ENCODE measurements around the gene CDH4.

The CDH4 gene

DNA sequence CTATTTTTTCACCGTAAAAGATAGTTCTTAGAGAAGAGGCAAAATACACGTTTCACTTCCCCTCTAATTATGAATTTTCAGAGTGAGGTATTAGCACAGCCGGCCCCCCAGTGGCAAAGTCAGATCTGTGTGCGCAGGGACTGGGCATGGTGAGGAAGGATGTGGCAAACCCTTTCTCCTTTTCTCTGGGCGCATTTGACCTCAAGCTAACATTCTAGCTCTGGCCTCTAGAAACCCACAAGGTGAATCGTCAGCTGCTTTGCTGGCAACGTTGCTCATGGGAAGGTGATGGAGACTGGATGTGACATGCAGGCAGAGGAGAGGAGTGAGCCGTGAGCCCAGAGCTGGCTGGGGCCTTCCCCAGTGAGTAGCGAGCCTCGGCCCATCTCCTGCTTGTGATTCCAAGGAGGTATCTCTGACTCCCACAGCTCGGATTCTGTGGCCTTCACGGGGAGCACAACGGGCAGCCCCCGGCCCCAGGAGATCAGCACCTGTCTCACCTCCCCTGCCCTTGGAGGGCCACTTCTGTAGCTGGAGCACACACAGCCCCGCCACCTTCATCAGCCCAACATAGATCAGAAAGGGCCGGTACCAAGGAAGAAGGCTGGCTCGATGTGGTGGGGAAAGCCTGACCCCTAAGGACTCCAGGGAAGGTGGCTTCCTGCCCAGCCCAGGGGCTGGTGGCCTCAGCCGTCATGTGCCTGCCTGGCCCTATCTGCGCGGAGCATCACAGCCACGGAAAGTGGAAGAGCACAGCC, 660.8 kb downstream of the CDH4 start:
- DNase-seq (ENCODE audit: extremely low read depth in 1 of 2, low read depth in 1 of 2) = no peak

GRCh38 chr20:61913423-61914225, 661.6 kb downstream of the CDH4 start:
- DNase-seq (ENCODE audit: extremely low read depth in 1 of 2, low read depth in 1 of 2) = no peak

- DNase-seq (ENCODE audit: extremely low read depth in 1 of 2, low read depth in 1 of 2) = no peak
Measured at GRCh38 chr20:61915101-61915500, 663.0 kb downstream of the CDH4 start.

GRCh38 chr20:61916318-61916891, 664.3 kb downstream of the CDH4 start:
- no peak for DNase-seq (ENCODE audit: extremely low read depth in 1 of 2, low read depth in 1 of 2)

- DNase-seq (ENCODE audit: extremely low read depth in 1 of 2, low read depth in 1 of 2) = no peak
Measured at GRCh38 chr20:61917474-61918145, 665.5 kb downstream of the CDH4 start.

DNA sequence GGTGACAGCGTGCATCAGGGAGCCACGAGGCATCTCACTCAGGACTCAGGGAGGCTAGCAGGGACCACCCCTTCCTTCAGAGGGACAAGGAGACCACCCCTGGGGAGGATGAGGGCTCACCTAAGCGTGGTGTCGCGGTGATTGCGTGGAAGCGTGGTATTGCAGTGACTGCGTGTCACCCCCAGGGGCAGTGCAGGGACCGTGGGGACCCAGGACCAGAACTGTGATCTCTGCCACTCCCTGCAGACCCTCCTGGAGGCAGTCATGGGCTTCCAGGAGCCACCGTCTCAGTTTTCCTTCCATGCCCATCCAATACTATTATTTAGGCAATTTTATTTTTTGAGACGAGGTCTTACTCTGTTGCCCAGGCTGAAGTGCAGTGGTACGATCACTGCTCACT, 666.5 kb downstream of the CDH4 start:
- no peak for DNase-seq (ENCODE audit: extremely low read depth in 1 of 2, low read depth in 1 of 2)

DNA sequence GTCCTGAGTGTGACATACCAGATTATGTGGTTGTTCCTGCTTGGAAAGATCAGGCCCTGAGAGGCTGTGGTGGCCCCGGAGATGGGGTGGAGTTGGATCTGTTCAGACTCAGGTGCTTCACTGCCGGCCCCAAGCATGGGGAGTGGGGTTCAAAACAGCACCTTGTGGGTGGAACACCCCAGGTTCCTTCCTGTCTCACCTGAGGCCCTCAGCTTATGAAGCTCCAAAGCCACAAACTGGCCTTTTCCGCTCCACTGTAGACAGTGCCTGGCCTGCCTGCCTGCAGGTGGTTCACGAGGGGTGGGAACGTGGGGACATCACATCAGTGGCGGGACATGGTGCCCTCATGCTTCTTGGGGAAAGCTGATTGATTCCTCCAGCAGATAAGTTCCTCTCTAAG, 667.2 kb downstream of the CDH4 start:
- no peak for DNase-seq (ENCODE audit: extremely low read depth in 1 of 2, low read depth in 1 of 2)

- no peak for DNase-seq (ENCODE audit: extremely low read depth in 1 of 2, low read depth in 1 of 2)
Measured at GRCh38 chr20:61919675-61920365, 667.8 kb downstream of the CDH4 start.

- no peak for DNase-seq (ENCODE audit: extremely low read depth in 1 of 2, low read depth in 1 of 2)
Measured at GRCh38 chr20:61922411-61922810, 670.4 kb downstream of the CDH4 start.

GRCh38 chr20:61922936-61923335, 670.9 kb downstream of the CDH4 start:
- no peak for DNase-seq (ENCODE audit: extremely low read depth in 1 of 2, low read depth in 1 of 2)

DNA sequence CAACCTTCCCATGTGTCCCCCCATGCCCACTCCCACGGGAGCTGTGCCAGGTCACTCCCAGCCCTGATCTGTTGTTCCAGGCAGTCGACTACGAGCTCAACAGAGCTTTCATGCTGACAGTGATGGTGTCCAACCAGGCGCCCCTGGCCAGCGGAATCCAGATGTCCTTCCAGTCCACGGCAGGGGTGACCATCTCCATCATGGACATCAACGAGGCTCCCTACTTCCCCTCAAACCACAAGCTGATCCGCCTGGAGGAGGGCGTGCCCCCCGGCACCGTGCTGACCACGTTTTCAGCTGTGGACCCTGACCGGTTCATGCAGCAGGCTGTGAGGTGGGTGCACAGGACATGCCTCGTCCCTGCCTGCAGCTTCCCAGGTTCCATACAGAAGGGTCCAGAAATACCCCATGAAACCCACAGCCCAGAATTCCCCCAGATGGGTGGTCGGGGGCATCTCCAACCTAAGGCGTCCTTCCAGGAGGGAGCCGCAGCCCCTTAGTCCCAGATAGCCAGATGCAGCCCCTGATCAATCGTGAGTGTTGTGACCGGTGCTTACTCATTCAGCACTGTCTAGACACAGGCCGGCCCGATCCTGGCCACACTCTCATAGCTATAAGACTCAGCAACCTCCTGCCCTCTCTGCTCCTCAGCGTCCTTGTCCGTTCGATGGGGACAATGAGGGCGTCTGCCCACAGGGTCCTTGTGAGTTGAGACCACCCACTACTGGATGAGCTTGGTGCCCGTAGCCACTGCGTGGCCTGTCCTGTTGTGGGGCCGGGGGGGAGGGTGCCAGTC, 671.5 kb downstream of the CDH4 start:
- no peak for DNase-seq (ENCODE audit: extremely low read depth in 1 of 2, low read depth in 1 of 2)

DNA sequence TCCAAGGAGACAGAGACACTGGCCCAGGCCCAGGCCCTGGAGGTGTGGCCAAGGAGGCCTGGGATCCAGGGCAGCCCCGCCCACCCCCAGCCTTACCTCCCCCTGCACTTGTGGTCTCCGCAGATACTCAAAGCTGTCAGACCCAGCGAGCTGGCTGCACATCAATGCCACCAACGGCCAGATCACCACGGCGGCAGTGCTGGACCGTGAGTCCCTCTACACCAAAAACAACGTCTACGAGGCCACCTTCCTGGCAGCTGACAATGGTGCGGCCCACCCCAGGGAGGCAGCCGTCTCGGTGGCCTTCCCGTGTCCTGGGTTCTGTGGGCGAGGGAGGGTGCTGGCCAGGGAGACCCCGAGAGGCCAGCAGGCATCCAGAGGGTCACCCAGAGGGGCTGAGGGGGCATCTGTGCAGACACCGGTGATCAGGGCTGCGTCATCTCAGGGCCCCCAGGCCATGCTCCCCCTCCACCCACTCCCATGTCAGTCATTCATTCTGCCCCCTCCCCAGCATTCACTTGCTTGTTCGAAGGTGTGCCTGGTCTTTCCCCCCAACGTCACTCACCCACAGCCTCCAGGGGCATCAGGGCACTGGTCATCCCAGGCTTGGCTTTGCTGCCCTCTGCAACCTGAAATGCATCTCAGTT, 672.3 kb downstream of the CDH4 start:
- DNase-seq (ENCODE audit: extremely low read depth in 1 of 2, low read depth in 1 of 2) = no peak

DNA sequence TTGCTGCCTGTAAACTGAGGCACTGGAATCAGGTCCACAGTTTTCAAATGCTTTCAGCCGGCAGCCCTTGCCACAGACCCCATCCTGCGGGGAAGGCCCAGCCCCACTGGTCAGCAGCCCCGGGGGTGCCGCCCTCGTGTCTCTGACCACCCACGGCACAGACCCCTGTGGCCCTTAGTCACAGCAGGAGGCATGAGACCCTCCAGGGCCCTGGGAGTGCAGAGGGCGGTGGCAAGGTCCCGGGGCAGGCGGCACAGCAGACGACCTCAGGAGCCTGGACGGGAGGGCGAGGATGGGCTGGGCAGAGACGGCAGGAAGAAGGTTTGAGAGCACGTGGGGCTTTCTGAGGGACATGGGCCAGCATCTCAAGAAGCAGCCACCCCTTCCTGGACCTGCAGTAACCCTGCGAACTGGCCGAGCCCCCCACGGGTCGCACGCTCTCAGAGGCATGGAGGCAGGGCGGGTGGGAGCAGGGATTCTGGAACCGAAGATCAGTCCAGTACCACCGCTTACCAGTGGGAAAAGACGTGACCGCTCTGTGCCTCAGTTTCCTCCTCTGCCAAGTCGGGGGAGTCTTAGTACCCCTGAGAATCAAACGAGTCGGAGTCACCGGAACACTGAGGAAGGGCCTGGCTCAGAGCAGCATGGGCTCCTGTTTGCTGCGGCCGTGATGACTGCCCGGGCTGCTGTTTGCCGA, 672.9 kb downstream of the CDH4 start:
- no peak for DNase-seq (ENCODE audit: extremely low read depth in 1 of 2, low read depth in 1 of 2)

DNA sequence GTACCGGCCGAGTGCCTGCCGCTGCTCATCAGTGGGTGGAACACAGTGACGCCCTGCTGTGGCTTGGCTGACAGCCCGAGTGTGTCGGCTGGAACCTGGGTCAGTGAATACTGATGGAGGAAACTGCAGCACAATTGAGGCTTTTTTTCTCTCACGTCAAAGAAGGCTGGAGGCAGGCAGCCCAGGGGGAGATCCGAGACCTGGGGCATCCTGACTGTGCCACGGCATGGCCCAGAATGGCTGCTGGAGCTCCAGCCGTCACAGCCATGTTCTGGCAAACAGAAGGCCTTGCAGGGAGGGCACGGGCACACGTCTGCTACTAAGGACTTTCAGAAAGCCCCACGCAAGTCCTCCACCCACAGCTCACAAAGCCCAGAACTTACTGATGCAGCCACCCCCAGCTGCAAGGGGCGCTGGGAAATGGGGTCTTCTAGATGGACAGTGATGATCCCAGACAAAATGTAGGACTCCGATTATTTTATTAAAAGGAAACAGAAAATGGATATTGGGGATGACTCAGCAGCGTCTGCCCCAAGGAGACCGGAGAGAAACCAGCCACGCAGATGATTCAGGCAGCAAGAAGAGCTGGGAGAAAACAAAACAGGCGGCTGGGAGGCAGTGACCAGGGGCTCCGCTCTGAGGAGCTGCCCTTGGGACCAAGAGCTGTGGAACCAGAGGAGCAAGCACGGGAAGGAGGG, 673.6 kb downstream of the CDH4 start:
- no peak for DNase-seq (ENCODE audit: extremely low read depth in 1 of 2, low read depth in 1 of 2)

DNA sequence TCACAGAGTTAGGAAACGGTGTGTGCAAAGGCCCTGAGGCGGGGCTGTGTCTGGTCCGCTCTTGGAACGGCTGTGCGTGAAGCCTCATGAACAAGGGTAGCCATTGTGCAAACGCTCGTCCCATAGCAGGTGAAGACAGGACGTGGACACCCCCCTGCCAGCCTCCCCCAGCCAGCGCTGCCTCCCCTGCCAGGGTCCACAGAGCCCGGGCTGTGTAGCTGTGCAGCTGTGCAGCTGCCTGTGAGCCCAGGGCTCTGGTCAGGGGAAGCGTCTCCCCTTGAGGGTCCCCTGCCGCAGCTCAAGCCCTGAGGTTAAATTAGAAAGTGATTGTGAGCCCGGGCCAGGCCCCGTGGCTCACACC, 674.2 kb downstream of the CDH4 start:
- no peak for DNase-seq (ENCODE audit: extremely low read depth in 1 of 2, low read depth in 1 of 2)

GRCh38 chr20:61926796-61927192, 674.7 kb downstream of the CDH4 start:
- DNase-seq (ENCODE audit: extremely low read depth in 1 of 2, low read depth in 1 of 2) = no peak

DNA sequence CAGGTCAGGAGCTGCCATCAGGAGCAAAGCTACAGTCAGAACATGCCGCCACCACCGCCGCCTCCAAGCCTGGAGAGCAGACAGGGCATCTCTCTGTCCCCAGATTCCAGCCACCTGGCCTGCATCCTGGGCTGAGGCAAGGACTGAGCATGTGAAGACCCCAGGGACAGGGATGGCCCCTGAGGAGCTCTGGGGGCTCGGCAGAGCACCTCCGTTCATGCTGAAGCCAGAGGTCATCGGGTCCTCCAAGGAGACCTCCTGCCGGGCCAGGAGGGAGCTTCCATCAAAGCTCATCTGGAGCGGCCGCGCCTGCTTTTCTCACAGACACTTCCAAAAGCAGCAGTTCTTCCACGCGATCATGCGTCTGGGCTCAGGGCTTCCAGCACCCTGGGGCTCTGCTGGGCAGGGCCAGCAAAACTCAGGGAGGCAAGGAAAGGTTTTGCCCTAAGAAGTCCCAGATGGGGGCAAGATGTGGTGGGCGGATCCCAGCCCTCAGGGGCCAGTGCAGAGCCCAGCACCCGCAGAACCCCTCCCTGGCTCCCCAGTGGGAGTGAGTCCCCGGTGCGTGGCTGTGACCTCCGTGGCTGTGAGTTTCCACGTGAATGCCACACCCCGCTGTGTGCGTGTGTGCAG, 675.2 kb downstream of the CDH4 start:
- no peak for DNase-seq (ENCODE audit: extremely low read depth in 1 of 2, low read depth in 1 of 2)

Measured in activated CD8-positive, alpha-beta memory T cell treated with anti-CD3 and anti-CD28 coated beads for 1 hour (primary cell).